Measurements from ENCODE around the gene SELENOW.

SELENOW gene

DNA sequence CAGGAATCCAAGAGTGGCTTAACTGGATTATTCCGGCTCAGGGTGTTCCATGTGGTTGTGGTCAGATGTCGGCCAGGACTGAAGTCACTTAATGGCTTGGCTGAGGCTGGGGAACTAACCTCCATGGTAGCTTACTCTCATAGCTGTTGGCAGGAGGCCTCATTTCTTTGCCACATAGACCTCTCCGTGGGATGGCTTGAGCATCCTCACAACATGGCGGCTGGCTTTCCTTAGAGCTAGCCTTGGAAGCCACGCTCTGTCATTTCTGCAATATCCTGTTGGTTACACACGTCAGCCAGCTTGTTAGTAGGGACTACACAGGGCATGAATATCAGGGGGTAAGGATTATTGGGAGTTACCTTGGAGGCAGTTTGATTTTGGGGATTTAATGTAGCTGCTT lies 48.3 kb downstream of the SELENOW start:
- no peak for DNase-seq

DNA sequence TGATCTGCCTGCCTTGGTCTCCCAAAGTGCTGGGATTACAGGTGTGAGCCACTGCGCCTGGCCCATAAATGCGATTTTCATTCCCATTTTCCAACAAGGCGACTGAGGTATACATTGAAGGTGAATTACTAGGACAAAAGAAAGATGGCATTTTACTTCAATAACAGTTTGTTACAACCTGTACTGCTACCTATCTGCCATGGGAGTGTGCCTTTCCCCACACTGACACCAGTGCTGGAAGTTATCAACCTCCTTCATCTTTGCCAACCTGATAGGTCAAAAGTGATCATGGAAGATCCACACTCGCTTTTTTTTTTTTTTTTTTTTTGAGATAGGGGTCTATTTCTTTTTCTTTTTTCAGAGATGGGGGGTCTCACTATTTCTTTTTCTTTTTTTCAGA lies 54.2 kb downstream of the SELENOW start:
- no peak for DNase-seq

All from NCI-H526 (cell line).